Prostate gland (tissue), 2 donors: ENCODE measurements around the gene SFT2D3. TPM values are rescaled to one million over a fixed set of nuclear protein-coding genes. Genes with fewer than 3 reads are reported as not detected.

Experiments
- DNase-seq: peaks from one replicate; pipeline ENCODE4 v3.0.0-alpha.2; 2019; ENCODE audit warnings: low spot score
- H3K27ac ChIP-seq, 2 donors: fragments of 200-600 bp; sonication (generic); 2 replicates each; pipeline ENCODE4 v1.5.1; 2017 to 2019
- H3K27me3 ChIP-seq: fragments of 200-600 bp; sonication (generic); replicated peaks from 2 replicates; pipeline ENCODE4 v1.5.1; 2019; ENCODE audit not compliant: insufficient read depth
- H3K36me3 ChIP-seq, 2 donors: fragments of 200-600 bp; sonication (generic); 1 replicate in 1 of 2; 2 replicates in 1 of 2; pipeline versions ENCODE4 v1.5.1 to v1.8.1; 2017 to 2019
- H3K4me1 ChIP-seq: fragments of 200-600 bp; sonication (generic); replicated peaks from 2 replicates; pipeline ENCODE4 v1.5.1; 2019
- H3K4me3 ChIP-seq, 2 donors: fragments of 200-600 bp; sonication (generic); 2 replicates each; pipeline ENCODE4 v1.5.1; 2017 to 2019
- H3K9me3 ChIP-seq: fragments of 200-600 bp; sonication (generic); 2 replicates; pipeline ENCODE4 v1.5.1; 2017
- CTCF ChIP-seq, 4 experiments: fragments of 200-600 bp in 2 of 4; fragments of 450-650 bp in 2 of 4; sonication (generic) in 2 of 4; IDR thresholded peaks; 1 replicate in 3 of 4; 2 replicates in 1 of 4; pipeline ENCODE4 v1.5.1; 2016 to 2019; ENCODE audit warnings: antibody characterized with exemption in 4 of 4, mild to moderate bottlenecking in 2 of 4, moderate library complexity in 2 of 4
- POLR2A ChIP-seq: fragments of 450-650 bp; IDR thresholded peaks from one replicate; pipeline ENCODE4 v1.6.1; 2016; ENCODE audit warnings: antibody characterized with exemption, mild to moderate bottlenecking
- POLR2AphosphoS5 ChIP-seq: sonication (generic); formaldehyde crosslinking; IDR thresholded peaks from one replicate; pipeline ENCODE4 v1.6.1; 2017; ENCODE audit warnings: antibody characterized with exemption
- WGBS: methylation state at CpG from one replicate; pipeline ENCODE4 v1.1.5; 2018; 5-methylcytosine and 5-hydroxymethylcytosine counted together
- intact Hi-C: fragments of 100-400 bp; cut with DNase I; formaldehyde crosslinking; loops from one replicate; pipeline ENCODE4 v1.14.2; 2022
- total RNA-seq, 2 donors: library from RNA; depleted of rRNA; stranded (reverse); fragments of >200 nt; gene quantifications; one replicate each; pipeline ENCODE4 v1.1.0, GENCODE V29; 2016

Gene SFT2D3
- total RNA-seq, 2 donors from 2014 or later, result 14.8 to 22.2 TPM

DNA sequence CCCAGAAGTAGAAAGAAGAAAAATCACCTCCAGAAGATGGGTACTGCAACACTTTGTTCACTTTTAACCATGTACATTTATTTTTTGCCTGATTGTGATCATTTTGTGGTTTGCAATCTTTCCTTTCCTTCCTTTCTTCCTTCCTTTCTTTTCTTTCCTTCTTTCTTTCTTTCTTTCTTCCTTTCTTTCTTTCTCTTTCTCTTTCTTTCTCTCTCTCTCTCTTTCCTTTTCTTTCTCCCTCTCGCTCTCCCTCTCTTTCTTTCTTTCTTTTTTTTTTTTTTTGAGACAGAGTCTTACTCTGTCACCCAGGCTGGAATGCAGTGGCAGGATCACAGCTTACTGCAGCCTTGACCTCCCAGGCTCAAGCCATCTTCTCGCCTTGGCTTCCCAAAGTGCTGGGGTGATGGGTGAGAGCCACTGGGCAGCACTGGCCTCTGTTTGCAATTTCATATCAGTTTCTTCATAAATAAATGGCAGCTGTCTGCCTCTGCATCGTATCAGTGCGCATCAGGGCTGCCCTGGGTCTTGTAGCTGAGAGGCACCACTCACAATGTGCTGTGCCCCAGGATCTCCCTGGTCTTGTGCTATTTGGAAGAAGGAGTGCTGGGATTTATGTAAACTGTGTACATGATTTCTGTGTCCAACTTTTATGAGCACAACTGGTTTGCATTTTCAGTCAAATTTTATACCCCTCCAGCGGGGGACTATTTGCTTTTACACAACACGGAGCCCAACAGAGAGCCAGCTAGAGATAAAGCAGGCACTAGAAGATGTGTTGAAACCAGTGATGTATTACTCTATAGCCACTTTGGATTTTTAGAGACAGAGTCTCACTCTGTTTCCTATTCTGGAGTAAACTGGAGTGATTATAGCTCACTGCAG is 19.1 kb upstream of the SFT2D3 start:
- Histone ChIP-seq H3K9me3 (no peaks in the 10 kb centered on the region), H3K27me3 (no peaks in the 10 kb centered on the region), H3K4me1 (no peaks in the 10 kb centered on the region), H3K4me3 (no peak overlapping the region), H3K36me3 (no peaks in the 10 kb centered on the region), H3K27ac (no peak overlapping the region)
- 84% methylated on average over 6 of the region's 6 CpGs for WGBS
- no peak for DNase-seq
- intact Hi-C loops, result no loop called here
- TF ChIP-seq POLR2AphosphoS5 (no peak), CTCF (IDR thresholded peaks at IDR 0.05) (no peak), POLR2A (no peak)

GRCh38 chr2:127683056-127683455 is 18.2 kb upstream of the SFT2D3 start:
- H3K9me3 ChIP-seq, result no peaks in the 10 kb centered on the region
- TF ChIP-seq POLR2A, result no peak
- no peak for TF ChIP-seq POLR2AphosphoS5
- TF ChIP-seq CTCF (IDR thresholded peaks at IDR 0.05), result no peak
- H3K4me3 ChIP-seq, result no peak overlapping the region
- no peak for DNase-seq
- no peaks in the 10 kb centered on the region for H3K27me3 ChIP-seq
- H3K36me3 ChIP-seq, result no peaks in the 10 kb centered on the region
- H3K4me1 ChIP-seq, result no peaks in the 10 kb centered on the region
- intact Hi-C loops, result no loop called here
- no peak overlapping the region for H3K27ac ChIP-seq

- Histone ChIP-seq H3K36me3 (no peaks in the 10 kb centered on the region), H3K4me1 (no peaks in the 10 kb centered on the region), H3K27ac (no peak overlapping the region), H3K4me3 (no peak overlapping the region), H3K9me3 (no peaks in the 10 kb centered on the region), H3K27me3 (no peaks in the 10 kb centered on the region)
- no peak for DNase-seq
- intact Hi-C loops, result no loop called here
- TF ChIP-seq POLR2AphosphoS5 (no peak), CTCF (IDR thresholded peaks at IDR 0.05) (no peak), POLR2A (no peak)
- WGBS, result 59% methylated on average over 15 of the region's 15 CpGs
Observed at GRCh38 chr2:127683757-127684156, 17.5 kb upstream of the SFT2D3 start.

DNA sequence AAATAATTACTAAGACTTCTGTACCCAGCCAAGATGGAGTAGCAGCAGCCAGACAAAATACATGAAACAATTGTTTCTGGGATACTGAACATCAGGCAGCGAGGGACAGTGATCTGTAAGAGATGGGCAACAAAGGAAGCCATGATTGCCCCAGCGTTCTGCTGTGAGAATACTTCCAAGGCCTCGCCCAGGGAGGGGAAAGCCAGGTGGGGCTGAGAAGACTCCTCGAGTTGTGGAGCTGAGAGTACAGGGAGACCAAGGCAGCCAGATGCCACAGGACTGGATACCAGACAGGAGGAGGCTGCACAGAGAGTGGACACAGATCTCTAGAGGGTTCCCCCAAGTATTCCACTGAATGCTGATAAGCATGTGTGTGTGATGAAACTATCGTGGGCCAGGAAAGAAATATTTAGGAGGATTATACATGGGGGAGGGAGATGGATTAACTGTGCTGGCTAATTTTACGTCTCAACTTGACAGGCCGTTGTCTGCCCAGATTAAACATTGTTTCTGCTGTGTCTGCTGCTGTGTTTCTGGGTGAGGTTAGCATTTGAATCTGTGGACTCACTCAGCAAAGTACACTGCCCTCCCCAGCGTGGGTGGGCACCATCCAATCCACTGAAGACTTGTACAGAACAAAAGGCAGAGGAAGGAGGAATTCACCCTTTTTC is 15.8 kb upstream of the SFT2D3 start:
- H3K27ac ChIP-seq, result no peak overlapping the region
- 73% methylated on average over 8 of the region's 8 CpGs for WGBS
- no peak for DNase-seq

More for the DNA sequence above, 15.8 kb upstream of the SFT2D3 start:
- H3K4me3 ChIP-seq, result no peak overlapping the region
- H3K27me3 ChIP-seq, result no peaks in the 10 kb centered on the region
- no peaks in the 10 kb centered on the region for H3K36me3 ChIP-seq
- intact Hi-C loops, result no loop called here
- no peaks in the 10 kb centered on the region for H3K9me3 ChIP-seq
- TF ChIP-seq CTCF (IDR thresholded peaks at IDR 0.05) (no peak), POLR2AphosphoS5 (no peak)
- no peaks in the 10 kb centered on the region for H3K4me1 ChIP-seq
